GM23338 (cell line): ENCODE measurements around the gene SASH3. TPM values are rescaled to one million over a fixed set of nuclear protein-coding genes. Genes with fewer than 3 reads are reported as not detected.
A peak's percentile ranks its signal among the peaks of the same experiment; 100 is the strongest.

Experiments used
- ATAC-seq: fragments of 200-7000 bp; cut with Tn5 transposase; 3 replicates; pipeline ENCODE4 v1.9.1; 2020
- DNase-seq: peaks from one replicate; pipeline ENCODE4 v3.0.0-alpha.2; 2015; ENCODE audit warnings: low spot score
- H2AFZ ChIP-seq: fragments of 200-600 bp; sonication (generic); 2 replicates; pipeline ENCODE4 v1.8.0; 2016; ENCODE audit warnings: antibody characterized with exemption, mild to moderate bottlenecking, moderate library complexity
- H3F3A ChIP-seq: fragments of 200-600 bp; sonication (generic); replicated peaks from 2 replicates; pipeline ENCODE4 v1.8.0; 2017; ENCODE audit warnings: antibody characterized with exemption, mixed run types, low read depth
- H3K27ac ChIP-seq: fragments of 200-600 bp; sonication (generic); 2 replicates; pipeline ENCODE4 v1.6.1; 2016; ENCODE audit warnings: low read depth
- H3K27me3 ChIP-seq: fragments of 200-600 bp; sonication (generic); 2 replicates; pipeline ENCODE4 v1.8.0; 2016; ENCODE audit warnings: mild to moderate bottlenecking, mixed run types, moderate library complexity; ENCODE audit not compliant: insufficient read depth
- H3K36me3 ChIP-seq: fragments of 200-600 bp; sonication (generic); 2 replicates; pipeline ENCODE4 v1.8.0; 2016; ENCODE audit warnings: mild to moderate bottlenecking; ENCODE audit not compliant: insufficient read depth
- H3K4me1 ChIP-seq: fragments of 200-600 bp; sonication (generic); 2 replicates; pipeline ENCODE4 v1.8.0; 2016; ENCODE audit warnings: mild to moderate bottlenecking, moderate library complexity; ENCODE audit not compliant: insufficient read depth
- H3K4me2 ChIP-seq: fragments of 200-600 bp; sonication (generic); 2 replicates; pipeline ENCODE4 v1.7.1; 2017; ENCODE audit warnings: mixed run types
- H3K4me3 ChIP-seq: fragments of 200-600 bp; sonication (generic); 2 replicates; pipeline ENCODE4 v1.6.1; 2016; ENCODE audit warnings: mixed run types
- H3K79me2 ChIP-seq: fragments of 200-600 bp; sonication (generic); replicated peaks from 2 replicates; pipeline ENCODE4 v1.8.0; 2017; ENCODE audit warnings: mild to moderate bottlenecking; ENCODE audit not compliant: insufficient read depth
- H3K9me2 ChIP-seq: fragments of 200-600 bp; sonication (generic); 2 replicates; pipeline ENCODE4 v1.8.0; 2017; ENCODE audit not compliant: insufficient read depth
- H4K20me1 ChIP-seq: fragments of 200-600 bp; sonication (generic); replicated peaks from 2 replicates; pipeline ENCODE4 v1.8.0; 2017; ENCODE audit warnings: mild to moderate bottlenecking; ENCODE audit not compliant: insufficient read depth
- H3K27ac Mint-ChIP-seq: 2 replicates; pipeline ENCODE4 v1.8.0; 2020; ENCODE audit warnings: inconsistent platforms, mild to moderate bottlenecking, moderate library complexity, mixed read lengths
- H3K27me3 Mint-ChIP-seq: 3 replicates; pipeline ENCODE4 v1.8.0; 2022; ENCODE audit warnings: low read depth, mild to moderate bottlenecking, moderate library complexity, mixed read lengths, inconsistent platforms; ENCODE audit not compliant: insufficient read depth, poor library complexity
- H3K36me3 Mint-ChIP-seq: 3 replicates; pipeline ENCODE4 v1.8.0; 2021; ENCODE audit warnings: low read depth, mild to moderate bottlenecking, inconsistent platforms, moderate library complexity, mixed read lengths
- H3K4me1 Mint-ChIP-seq: 3 replicates; pipeline ENCODE4 v1.8.0; 2020; ENCODE audit warnings: mild to moderate bottlenecking, inconsistent platforms, mixed read lengths
- H3K4me3 Mint-ChIP-seq: 3 replicates; pipeline ENCODE4 v1.8.0; 2021; ENCODE audit warnings: moderate library complexity, mild to moderate bottlenecking, inconsistent platforms, mixed read lengths
- H3K9me3 Mint-ChIP-seq: 3 replicates; pipeline ENCODE4 v1.8.0; 2020; ENCODE audit warnings: moderate library complexity, mild to moderate bottlenecking, inconsistent platforms, mixed read lengths
- CTCF ChIP-seq, 2 experiments: fragments of 200-600 bp in 1 of 2; sonication (generic) in 1 of 2; conservative IDR thresholded peaks; 2 replicates each; pipeline versions ENCODE4 v1.5.1 to v1.6.1; 2016 to 2017; ENCODE audit warnings: antibody characterized with exemption in 2 of 2, low read depth in 2 of 2, mild to moderate bottlenecking in 2 of 2, moderate library complexity in 1 of 2
- EZH2phosphoT487 ChIP-seq: fragments of 200-600 bp; sonication (generic); IDR thresholded peaks from one replicate; pipeline ENCODE4 v1.8.1; 2018; ENCODE audit warnings: antibody characterized with exemption; ENCODE audit not compliant: unreplicated experiment
- POLR2AphosphoS5 ChIP-seq: IDR thresholded peaks from 2 replicates; pipeline ENCODE4 v1.6.1; 2016; ENCODE audit warnings: antibody characterized with exemption, low read depth
- polyA plus RNA-seq: library from polyadenylated mRNA; unstranded; fragments of >200 nt; fragmentation: Nextera tagmentation; extraction: Ambion mirVana; gene quantifications from 2 replicates; pipeline ENCODE4 v1.2.1, GENCODE V29; 2016
- total RNA-seq: library from RNA; depleted of rRNA; stranded (reverse); fragments of >200 nt; shearing (Covaris generic); gene quantifications from 2 replicates; pipeline ENCODE4 v1.2.3, GENCODE V29; 2014
- TF ChIP-seq, protein P1 (sequence below): IDR thresholded peaks from one replicate; pipeline ENCODE4 v1.6.1; 2018; ENCODE audit warnings: antibody characterized with exemption; ENCODE audit not compliant: unreplicated experiment

SASH3 gene
- total and polyA plus RNA-seq, 2 experiments from 2014 or later = 0.18 TPM; not detected in 1

GRCh38 chrX:129781134-129781672 is 1.5 kb downstream of the SASH3 start:
- Mint-ChIP-seq H3K9me3 (no peaks in the 10 kb centered on the region), H3K4me1 (no peaks in the 10 kb centered on the region; the same call in 1 of the 3 replicates), H3K36me3 (no peaks in the 10 kb centered on the region), H3K27me3 (no peaks in the 10 kb centered on the region), H3K27ac (no peak overlapping the region), H3K4me3 (no peak overlapping the region)
- Histone ChIP-seq H3K36me3 (no peaks in the 10 kb centered on the region), H4K20me1 (no peaks in the 10 kb centered on the region), H3K4me2 (no peak overlapping the region), H3F3A (no peaks in the 10 kb centered on the region), H3K9me2 (no peaks in the 10 kb centered on the region), H2AFZ (no peak overlapping the region), H3K27ac (no peak overlapping the region), H3K79me2 (no peaks in the 10 kb centered on the region), H3K4me3 (no peak overlapping the region), H3K4me1 (no peaks in the 10 kb centered on the region), H3K27me3 (no peaks in the 10 kb centered on the region)
- no peak for DNase-seq
- ATAC-seq = peak; percentile 62
- TF ChIP-seq CTCF (conservative IDR thresholded peaks at IDR 0.05; ENCODE audit: low read depth in 2 of 2) = no peak
- TF ChIP-seq, protein P1, sequence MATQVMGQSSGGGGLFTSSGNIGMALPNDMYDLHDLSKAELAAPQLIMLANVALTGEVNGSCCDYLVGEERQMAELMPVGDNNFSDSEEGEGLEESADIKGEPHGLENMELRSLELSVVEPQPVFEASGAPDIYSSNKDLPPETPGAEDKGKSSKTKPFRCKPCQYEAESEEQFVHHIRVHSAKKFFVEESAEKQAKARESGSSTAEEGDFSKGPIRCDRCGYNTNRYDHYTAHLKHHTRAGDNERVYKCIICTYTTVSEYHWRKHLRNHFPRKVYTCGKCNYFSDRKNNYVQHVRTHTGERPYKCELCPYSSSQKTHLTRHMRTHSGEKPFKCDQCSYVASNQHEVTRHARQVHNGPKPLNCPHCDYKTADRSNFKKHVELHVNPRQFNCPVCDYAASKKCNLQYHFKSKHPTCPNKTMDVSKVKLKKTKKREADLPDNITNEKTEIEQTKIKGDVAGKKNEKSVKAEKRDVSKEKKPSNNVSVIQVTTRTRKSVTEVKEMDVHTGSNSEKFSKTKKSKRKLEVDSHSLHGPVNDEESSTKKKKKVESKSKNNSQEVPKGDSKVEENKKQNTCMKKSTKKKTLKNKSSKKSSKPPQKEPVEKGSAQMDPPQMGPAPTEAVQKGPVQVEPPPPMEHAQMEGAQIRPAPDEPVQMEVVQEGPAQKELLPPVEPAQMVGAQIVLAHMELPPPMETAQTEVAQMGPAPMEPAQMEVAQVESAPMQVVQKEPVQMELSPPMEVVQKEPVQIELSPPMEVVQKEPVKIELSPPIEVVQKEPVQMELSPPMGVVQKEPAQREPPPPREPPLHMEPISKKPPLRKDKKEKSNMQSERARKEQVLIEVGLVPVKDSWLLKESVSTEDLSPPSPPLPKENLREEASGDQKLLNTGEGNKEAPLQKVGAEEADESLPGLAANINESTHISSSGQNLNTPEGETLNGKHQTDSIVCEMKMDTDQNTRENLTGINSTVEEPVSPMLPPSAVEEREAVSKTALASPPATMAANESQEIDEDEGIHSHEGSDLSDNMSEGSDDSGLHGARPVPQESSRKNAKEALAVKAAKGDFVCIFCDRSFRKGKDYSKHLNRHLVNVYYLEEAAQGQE = no peak
- TF ChIP-seq EZH2phosphoT487 = no peak

DNA sequence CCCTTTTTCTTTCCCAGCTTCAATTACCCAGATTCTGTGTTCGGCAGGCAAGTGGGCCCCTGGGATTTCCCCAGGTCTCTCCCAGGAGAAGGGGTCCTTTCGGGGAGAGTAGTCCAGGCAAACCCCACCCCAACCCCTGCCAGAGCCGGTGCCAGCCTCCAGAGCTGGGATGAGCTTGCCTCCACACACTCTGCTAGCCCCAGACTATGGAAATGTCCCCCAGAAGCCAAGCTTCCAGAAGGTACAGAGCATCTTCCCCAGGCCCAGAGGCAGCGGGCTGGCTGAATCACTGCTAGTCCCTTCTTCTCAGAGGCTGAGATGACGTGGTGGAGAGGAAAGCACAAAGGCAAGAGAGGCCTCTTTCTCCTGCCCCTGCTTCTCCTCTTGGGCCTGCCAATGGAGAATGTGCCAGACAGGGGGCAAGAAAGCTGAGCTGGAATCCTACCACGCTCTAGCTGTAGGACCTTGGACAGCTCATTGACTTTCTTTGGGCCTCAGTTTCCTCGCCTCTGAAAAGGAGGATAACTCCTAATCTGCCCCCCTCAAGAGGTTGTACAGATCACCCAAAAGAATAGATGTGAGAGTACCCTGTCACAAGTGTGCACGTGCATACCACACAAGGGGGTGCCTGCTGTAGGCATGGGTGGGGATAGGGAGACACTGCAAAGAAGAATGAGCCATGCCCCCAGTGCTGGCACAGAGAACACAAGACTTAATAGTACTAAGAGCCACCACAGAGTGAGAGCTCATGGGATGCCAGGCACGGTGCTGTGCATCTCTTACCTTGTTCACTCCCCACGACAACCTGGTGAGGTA is 2.1 kb downstream of the SASH3 start:
- peaks cover 2% of the 10 kb centered on the region for H3K27me3 Mint-ChIP-seq
- H3K27ac Mint-ChIP-seq = no peak overlapping the region

More for the DNA sequence above, 2.1 kb downstream of the SASH3 start:
- Histone ChIP-seq H3K4me1 (no peaks in the 10 kb centered on the region), H3K9me2 (no peaks in the 10 kb centered on the region), H3K4me3 (no peak overlapping the region), H3K4me2 (no peak overlapping the region), H3K79me2 (no peaks in the 10 kb centered on the region), H4K20me1 (no peaks in the 10 kb centered on the region), H3F3A (no peaks in the 10 kb centered on the region), H3K36me3 (no peaks in the 10 kb centered on the region), H2AFZ (no peak overlapping the region), H3K27me3 (no peaks in the 10 kb centered on the region), H3K27ac (no peak overlapping the region)
- Mint-ChIP-seq H3K4me3 (no peak overlapping the region), H3K9me3 (no peaks in the 10 kb centered on the region), H3K4me1 (no peaks in the 10 kb centered on the region; the same call in 2 of the 3 replicates), H3K36me3 (no peaks in the 10 kb centered on the region)
- no peak for DNase-seq
- TF ChIP-seq POLR2AphosphoS5 = no peak
- TF ChIP-seq, protein P1 = peak; percentile 25
- ATAC-seq = no peak
